GM21786 (cell line): ENCODE data around the gene BTG3.
A peak's percentile ranks its signal among the peaks of the same experiment; 100 is the strongest.

ENCODE experiments used
- ATAC-seq: cut with Tn5 transposase; IDR thresholded peaks from one replicate; pipeline ENCODE4 v1.9.1; 2021; ENCODE audit not compliant: unreplicated experiment

The BTG3 gene, protein sequence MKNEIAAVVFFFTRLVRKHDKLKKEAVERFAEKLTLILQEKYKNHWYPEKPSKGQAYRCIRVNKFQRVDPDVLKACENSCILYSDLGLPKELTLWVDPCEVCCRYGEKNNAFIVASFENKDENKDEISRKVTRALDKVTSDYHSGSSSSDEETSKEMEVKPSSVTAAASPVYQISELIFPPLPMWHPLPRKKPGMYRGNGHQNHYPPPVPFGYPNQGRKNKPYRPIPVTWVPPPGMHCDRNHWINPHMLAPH

DNA sequence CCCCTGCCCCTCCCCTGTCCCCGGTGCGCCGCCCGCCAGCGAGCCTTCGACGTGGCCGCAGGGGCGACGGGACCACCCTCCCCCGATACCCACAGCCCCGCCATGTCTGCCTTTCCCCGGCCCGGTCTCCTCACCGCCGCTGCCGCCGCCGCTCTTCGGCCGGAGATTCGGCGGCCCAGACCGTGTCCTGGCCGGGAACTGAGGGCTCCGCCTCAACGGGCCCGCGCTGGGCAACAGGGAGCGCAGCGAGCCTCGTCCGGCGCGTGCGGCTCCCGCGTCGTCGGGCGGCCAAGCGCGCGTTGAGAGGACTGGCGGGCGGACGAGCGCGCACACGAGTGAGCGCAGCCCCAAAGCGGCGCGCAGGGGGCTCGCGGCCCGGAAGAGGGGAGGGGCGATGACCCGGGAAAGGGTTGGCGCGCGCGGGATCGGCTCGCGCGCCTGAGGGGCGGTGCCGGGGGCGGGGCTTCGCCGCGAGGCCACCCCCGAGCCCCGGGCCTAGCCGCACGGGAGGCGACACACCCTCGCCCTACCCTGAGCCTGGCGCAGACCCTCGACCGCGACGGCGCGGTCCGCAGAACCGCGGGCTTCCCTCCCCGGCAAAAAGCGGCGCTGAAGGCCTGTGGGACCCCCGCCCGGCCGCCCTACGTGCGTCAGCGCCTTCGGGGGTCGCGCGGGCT, at the start of gene BTG3:
Gene BTG3 (minus strand): TSS at position 337 of the 677 bp plus-strand sequence. CDS start 3,757 bp downstream, outside the sequence.
- peak; percentile 59 for ATAC-seq

DNA sequence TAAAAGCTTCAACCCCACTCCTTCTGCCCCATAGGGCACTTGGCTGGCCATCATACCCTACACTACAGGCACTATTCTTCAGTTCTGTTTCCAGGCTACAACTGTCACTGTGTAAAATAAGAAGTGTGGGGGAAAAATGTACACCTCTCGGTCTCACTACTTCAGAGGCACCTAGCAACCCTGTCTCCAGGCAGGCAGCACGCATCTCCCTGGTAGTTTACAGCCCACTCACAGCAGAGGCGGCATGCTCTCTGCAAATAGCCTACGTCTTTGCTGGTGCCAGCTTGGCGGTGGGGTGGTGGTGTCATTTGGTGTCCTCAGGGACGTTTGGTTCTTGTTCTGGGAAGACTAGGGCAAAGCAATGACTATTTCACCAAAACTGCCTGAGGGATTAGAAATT, 48.2 kb upstream of the BTG3 start:
- no peak for ATAC-seq

DNA sequence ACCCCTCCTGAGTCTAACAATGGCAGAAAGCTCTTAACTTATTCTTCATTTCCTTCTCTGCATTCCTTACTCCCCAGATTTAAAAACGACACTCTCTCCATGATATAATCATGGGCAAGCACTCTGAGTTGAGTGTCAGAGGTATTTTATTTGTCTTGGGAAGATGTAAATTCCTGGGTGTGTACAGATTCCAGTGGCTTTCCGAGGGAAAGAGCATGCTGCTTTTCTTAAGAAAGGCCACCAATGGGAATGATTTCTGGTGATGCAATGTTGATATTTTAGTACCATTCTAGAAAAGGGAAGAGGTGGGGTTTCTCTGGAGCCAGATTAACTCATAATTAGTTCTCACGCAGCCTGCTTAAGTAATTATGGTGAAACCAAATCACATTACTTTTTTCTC, 47.8 kb upstream of the BTG3 start:
- no peak for ATAC-seq

- no peak for ATAC-seq
Observed at GRCh38 chr21:17658931-17659330, 46.2 kb upstream of the BTG3 start.

GRCh38 chr21:17651526-17651925, 38.8 kb upstream of the BTG3 start:
- ATAC-seq = no peak

GRCh38 chr21:17650292-17650691, 37.6 kb upstream of the BTG3 start:
- no peak for ATAC-seq

DNA sequence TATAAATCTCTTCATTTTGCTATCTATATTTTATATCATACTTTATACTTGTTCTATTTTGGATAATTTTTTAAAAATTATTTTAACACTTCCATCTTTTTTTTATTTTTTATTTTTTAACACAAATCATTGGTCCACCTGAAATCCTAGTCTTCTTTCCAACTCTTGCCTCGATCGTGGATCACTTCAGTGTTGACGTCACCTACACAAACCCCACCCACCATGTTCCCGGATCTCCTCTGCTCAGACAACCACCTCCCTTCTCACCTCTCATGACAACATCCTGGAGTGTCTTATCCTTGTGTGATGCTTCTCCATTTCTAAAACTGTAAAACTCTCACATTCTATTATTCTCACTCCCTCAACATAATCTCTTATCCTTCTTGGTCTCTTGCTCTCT, 34.1 kb upstream of the BTG3 start:
- no peak for ATAC-seq

GRCh38 chr21:17644186-17644585, 31.5 kb upstream of the BTG3 start:
- no peak for ATAC-seq

DNA sequence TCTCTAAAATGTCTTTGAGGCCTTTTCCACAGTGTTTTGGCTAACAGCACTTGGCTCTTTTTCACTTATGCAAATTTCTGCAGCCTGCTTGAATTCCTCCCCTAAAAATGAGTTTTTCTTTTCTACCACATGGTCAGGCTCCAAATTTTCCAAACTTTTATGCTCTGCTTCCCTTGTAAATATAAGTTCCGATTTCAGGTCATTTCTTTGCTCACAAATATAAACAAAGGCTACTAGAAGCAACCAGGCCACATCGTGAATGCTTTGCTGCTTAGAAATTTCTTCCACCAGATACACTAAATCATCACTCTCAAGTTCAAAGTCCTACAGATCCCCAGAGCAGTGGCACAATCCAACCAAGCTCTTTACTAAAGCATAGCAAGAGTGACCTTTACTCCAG, 28.1 kb upstream of the BTG3 start:
- ATAC-seq = no peak

DNA sequence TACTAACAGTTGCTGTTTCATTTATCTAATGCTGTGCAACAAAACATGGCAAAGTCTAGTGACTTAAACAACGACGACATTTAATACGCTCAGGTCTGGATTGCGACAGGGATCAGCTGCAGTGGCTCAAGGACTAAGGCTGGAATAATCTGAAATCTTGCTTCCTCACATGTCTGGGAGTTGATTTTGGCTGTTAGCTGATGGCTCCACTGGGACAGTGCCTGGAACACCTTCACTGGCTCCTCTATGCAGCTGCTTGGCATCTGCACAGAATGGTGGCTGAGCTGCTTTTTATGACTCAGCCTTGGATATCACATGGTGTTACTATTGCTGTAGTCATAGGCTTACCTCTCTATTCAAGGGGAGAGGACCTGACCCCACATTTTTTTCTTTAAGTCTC, 24.0 kb upstream of the BTG3 start:
- ATAC-seq = no peak

DNA sequence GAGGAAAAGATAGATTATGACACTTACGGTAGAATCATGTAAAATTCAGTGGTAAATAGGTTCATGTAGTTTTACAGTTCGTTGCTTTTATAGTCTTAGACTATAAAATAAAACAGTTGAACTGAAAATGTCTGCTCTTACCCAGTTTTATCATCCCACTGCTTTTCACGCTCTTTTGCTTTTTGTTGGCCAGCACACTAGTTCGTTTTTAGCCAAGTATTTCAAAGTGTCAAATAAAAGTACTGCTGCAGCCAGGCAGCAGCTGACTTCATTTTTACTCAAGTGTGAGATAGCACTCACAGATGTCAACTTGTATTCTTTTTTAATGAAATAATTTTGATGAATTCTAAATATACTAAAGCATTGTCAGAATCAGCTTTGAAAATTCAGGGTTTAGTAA, 18.5 kb upstream of the BTG3 start:
- ATAC-seq = no peak

- no peak for ATAC-seq
Observed at GRCh38 chr21:17622018-17622417, 9.3 kb upstream of the BTG3 start.

DNA sequence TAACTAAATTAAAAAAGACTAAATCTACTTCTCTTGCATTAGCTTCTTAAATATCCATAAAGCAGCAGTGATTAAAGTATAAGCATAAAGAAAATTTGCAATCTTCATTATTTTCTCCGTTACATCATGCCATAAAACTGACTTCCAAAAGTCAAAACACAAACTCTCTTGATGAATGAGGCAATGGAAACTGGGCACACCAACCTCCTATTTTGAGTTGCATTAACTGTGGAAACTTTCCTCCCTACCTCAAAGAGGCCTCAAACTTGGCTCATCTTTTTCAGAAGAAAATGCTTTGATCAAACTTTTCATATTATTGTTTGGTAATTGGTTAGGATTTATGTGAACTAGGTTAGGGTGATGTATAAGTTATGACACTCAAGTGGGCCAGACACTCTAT, 4.1 kb upstream of the BTG3 start:
- no peak for ATAC-seq

DNA sequence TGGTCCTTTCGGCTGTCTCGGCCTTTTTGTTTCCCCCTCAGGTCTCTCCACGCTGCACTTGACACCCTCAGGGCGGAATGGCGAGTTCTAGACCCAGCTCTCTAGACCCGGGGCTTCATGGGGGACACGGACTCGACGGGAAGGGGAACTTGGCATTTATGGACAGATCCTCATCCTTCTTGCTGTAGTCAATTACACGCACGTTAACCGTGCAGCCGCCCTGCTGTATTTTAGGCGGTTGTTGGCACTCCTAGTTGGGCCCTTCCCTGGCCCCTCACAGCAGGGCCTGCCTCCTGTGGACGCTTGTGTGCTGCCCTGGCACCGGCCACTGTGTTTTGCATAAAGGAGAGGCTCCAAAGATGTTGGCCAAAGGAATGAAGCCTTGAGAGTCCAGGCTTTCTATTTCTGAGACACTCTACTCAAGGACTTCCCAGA, 558 bp upstream of the BTG3 start:
- ATAC-seq = no peak

GRCh38 chr21:17612023-17612564, 607 bp downstream of the BTG3 start:
- peak; percentile 8 for ATAC-seq

GRCh38 chr21:17611414-17612022, 1.2 kb downstream of the BTG3 start:
- ATAC-seq = peak; percentile 65

DNA sequence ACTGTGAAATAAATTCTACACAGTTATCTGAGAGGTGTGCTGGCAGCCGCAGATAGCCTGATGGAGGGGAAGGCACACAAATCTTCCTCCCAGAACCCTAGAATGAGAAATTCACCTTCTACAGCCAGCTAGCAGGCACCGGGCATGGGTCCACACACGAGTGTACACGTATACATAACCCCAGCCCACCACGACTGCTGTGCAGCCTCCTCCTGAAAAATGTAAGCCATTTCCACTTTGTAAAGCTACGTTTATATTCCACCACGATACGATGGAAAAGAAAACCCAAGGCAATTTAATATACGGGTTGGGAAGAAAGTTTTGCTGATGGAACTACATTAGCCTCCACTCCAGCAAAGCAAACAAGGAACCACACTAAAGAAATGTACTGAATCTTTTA, 1.8 kb downstream of the BTG3 start:
- ATAC-seq = no peak

- ATAC-seq = no peak
Observed at GRCh38 chr21:17609681-17610080, 3.0 kb downstream of the BTG3 start.

- ATAC-seq = no peak
Observed at GRCh38 chr21:17607684-17608083, 5.0 kb downstream of the BTG3 start.

DNA sequence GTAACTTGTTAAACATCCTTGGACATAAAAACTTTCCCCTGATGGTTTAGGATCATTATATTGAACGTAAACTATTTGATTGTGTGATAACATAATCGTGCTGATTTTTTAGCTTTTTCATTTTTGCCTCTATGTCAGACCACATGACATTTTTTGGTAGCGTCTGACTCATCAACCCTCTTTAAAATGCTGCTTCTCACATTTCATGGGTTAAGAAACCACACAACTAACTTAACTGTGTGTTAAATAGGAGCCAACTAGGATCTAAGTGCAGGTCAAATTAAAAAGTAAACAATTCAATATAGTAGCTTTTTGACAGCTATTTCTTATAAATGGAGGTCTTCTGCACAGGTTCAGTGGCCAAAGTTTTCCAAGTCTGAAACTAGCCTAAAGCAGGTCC, 9.8 kb downstream of the BTG3 start:
- ATAC-seq = no peak

- ATAC-seq = peak; percentile 88
Observed at GRCh38 chr21:17598437-17598836, 14.3 kb downstream of the BTG3 start.

GRCh38 chr21:17597680-17598079, 15.0 kb downstream of the BTG3 start:
- ATAC-seq = no peak
